HG03025 (cell line): ENCODE data around the gene KCNQ4.

Experiments used
- ATAC-seq: cut with Tn5 transposase; IDR thresholded peaks from one replicate; pipeline ENCODE4 v1.9.1; 2021; ENCODE audit warnings: mild to moderate bottlenecking, moderate library complexity; ENCODE audit not compliant: unreplicated experiment, low FRiP score

The KCNQ4 gene

DNA sequence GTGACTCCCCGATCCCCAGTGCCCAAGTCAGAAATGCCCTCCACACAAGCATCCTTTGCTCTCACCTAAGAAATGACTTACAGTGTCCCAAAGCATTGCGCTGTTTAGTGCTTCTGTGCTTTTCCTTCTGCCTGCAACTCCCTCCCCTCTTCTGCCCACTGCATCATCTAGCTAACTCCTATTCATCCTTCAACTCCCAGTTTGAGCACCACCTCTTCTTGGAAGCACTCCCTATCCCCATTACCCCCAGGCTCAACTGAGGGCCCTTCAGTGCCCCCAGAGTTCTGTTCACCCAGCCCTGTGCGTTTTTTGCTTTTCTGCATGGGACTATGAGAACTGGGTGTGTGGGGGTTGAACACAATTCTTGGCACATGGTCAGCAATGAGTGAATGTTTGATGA, 10.0 kb downstream of the KCNQ4 start:
- no peak for ATAC-seq

DNA sequence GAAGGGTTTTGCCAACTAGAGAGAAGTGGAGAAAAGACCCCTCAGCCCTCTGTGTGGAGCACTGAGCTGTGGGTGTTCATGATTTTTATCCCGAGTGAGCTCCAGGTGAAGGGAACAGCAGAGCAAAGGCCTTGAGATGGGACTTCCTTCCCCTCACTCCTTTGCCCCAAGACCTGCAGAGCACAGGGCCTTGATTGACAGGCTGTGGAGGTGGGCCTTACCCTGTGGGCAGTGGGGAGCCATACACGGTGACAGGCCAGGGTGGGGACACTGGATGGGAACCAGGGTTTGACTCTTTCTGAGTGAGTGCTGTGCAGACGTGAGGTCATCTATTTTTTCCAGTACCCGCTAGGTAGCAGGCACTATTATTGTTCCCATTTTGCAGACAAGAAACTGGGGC, 10.5 kb downstream of the KCNQ4 start:
- ATAC-seq, result no peak

DNA sequence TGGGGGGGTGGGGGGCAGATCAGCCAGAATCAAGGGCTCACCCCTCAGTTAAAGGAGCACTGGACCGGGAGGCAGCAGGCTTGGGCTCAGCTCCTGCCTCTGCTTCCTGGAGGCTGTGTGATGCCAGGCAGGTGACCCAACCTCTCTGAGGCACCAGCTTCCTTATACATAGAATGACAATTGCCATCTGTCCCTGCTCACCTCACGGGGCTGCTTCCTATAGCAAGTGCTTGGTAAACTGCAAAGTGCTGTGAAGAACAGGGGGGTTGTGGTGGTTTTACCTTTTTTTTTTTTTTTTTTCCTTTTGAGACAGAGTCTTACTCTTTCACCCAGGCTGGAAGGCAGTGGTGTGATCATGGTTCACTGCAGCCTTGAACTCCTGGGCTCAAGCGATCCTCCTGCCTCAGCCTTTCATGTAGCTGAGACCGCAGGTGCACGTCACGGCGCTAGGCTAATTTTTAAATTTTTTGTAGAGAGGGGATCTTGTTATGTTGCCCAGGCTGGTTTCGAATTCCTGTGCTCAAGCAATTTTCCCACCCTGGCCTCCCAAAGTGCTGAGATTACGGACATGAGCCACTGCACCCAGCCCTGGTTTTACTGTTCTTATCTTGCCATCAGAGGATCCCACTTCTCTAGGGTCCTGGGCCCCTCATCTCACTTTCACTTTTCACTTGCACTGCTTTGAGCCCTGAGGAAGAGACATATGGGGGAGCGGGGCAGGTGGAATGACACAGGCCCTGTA, 11.6 kb downstream of the KCNQ4 start:
- ATAC-seq, result no peak

DNA sequence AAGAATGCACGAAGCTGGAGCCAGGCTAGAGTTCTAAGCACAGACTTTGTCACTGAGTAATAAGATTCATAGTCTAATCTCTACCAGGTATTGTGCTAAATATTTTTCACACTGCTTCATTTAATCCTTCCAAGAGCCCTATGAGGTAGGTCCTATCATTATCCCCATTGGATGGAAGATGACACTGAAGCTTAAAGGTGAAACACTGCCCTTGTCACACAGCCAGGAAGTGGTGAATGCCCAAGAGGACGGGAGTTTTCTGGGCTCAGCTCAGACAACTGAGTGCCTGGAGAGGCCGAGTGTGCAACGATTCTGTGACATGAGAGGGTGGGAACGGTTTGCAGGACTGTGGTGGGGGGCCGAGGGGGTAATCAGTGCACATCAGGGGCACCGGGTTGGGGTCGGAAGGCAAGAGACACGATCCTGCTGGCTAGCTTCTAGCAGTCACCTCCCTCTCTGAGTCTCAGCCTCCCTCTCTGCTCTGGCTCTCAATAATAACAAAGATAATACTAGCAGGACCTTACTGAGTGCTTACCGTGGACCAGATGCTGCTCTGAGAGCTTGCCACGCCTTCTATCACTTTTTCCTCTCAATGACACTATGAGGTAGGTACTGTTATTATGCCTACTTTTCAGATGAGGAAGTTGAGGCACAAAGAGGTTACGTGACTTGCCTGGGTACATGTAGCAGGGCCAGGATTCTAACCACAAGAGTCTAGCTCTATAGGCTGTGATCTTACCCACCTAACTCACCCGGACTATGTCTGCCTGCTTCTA, 12.4 kb downstream of the KCNQ4 start:
- ATAC-seq, result no peak

DNA sequence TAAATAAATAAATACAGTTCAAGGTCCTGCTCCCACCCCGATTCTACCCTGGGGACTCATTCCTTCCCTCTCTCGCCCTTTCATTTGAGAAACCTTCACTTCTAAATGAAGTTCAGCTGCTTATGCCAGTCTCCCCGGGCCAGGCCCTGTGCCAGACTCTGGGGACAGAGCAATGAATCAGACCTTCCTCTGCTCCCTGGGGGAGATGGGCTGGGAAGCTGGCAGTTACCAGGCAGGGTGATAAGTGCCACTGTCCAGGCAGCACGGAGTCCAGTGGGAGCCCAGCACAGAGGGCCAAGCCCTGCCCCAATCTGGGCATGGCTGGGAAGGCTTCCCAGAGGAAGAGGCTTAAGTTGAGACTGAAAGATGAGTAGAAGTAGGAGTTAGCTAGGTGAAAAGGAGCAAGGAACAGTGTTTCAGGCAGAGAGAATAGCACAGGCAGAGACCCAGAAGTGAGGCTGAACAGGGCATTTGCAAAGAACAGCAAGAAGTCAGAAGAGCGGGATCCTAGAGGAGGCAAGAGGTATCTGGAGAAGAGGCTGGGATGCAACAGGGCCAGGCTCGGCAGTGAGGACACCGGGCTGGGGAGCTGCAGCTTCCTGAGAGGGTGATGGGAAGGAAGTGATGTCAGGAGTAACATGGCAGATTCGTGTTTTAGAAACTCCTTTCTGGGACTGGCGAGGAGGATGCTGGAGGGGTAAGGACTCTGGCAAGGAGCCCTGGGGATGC, 13.5 kb downstream of the KCNQ4 start:
- no peak for ATAC-seq

DNA sequence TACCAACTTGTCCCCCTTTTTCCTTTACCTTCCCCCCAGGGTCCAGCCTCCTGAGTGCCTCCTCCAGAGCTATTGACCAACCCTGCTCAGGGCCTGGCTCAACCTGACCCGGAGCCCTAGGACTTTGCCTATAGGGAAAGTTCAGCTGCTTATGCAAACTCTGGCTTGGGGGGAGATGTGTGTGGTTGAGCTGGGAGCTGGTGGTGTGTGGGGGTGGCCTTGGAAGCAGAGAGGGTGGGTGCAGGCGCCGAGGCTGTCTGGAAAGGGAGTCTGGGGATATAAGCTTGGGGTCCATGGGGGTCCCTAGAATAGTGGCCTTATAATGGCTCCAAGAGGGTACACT, 14.1 kb downstream of the KCNQ4 start:
- ATAC-seq, result no peak

DNA sequence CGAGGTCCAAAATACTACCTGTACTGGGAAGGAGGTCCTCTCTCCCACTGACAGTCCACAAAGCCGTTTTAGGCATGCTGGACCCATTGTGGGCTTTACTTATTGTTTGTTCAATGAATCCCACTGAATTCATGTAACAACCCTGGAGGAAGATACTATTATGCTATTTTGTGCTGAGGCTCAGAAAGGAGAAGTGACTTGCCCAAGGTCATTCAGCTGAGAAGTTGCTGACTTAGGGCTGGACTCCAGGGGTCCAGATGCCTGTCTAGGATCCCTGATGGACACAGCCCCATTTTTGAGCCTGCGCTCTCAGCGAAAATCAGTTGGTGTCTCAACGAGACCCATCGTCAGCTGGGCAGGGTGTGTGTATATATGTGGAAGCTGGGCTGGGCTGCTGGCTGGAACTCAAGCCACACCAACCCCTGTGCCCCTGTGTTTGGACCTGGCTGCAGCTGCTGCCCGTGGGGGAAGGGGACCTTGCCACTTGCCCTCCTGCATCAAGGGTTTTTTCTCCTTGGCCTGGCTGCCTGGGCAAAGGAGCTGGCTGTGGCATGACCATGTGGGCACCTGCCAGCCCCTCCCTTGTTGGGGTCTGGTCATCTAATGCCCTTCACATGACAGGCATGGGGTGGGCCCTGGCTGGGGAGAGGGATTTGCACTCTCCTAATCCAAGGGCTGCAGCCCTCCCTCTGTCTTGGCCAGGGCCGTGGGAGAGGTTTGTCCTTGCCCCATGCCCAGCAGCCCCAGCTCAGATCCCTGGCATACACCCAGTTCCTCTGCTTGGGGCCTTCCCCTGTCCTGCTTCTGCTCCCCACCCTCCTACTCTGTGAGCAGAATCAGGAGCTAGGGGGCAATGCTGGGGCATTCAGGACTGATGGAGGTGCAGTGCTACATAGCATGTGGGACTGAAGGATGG, 15.0 kb downstream of the KCNQ4 start:
- ATAC-seq, result no peak

DNA sequence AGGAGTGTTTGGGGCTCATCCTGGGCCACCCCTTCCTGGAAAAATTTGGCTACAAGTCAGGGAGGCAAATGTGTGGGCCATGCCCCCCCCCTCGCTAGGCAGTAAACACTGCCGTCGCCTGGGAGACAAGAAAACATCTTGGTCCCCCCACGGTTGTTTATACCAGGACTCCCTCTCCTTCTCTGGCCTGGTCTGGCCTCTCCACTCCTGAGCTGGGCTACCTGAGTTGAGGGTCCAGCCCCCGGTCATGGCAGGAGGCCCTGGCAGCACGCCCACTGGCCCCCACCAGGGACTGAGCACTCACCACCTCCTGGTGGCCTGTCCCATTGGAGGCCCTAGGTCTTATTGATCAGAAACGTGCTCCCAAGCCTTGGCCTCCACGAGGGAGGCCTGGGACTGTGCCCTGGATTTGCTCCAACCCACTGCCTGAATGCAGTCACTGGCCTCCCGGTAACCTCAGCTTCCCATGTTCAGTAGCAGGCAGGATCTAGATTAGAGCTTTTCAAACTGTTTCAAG, 15.8 kb downstream of the KCNQ4 start:
- no peak for ATAC-seq

DNA sequence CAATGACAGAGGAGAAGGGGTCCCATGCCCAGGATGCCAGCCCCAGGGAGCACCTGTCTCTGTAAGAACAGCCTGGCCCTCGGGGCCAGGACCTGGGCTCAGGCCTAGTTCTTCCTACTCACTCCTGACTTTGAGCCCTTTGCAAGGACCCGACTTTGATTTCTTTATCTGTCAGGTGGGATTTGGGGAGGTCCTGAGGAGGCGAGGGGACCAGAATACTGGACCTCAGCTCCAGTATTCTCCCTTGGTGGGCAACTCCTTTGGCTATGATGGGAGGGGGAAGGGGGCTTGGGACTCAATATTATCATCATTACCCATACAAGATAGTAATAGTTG, 18.1 kb downstream of the KCNQ4 start:
- no peak for ATAC-seq

DNA sequence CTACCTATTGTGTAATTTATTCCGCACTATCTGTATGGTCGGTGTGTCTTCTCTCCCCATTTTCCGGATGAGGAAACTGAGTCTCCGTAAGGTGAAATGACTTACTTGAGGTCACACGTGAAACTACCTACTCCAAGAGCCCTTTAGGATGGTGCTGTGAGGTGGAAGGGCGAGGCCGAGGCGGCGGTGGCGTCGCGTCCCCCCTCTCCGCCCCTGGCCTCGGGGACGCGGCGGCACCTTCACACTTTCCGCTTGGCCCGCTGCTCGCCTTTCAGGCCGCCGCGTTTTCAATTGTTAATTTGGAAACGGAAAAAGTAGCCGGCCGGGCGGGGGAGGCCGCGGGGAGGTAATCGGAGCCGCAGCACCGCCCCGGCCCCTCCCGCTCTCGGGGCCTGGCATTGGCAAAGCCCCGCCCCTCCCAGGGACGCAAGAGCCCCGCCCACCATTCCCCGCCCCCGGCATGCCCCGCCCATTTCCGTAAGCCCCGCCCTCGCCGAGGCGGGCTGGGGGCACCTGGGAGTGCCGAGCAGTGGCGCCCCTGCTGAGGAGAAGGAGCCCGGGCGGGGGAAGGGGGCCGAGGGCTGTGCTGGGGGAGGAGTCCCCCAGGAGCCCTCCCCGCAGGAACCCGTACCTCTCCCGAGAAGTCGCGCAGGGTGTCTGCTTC, 18.6 kb downstream of the KCNQ4 start:
- ATAC-seq, result peak; percentile 54

DNA sequence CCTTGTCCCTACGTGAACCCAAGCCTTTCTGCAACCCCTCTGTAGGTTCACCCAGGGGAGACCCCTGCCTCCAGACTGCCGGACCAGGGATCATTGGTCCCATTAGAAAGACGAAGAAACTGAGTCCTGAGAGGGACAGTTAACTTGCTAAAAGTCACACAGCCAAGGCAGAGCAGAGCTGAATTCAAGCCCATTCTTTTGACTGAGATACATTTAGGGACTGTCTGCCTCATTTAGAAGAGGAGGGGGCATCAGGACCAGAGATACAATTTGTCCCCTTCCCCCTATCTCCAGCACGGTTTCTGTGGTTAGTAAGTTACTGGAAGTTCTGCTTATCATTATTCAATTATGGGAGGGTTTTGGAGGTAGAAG, 19.1 kb downstream of the KCNQ4 start:
- ATAC-seq, result no peak

DNA sequence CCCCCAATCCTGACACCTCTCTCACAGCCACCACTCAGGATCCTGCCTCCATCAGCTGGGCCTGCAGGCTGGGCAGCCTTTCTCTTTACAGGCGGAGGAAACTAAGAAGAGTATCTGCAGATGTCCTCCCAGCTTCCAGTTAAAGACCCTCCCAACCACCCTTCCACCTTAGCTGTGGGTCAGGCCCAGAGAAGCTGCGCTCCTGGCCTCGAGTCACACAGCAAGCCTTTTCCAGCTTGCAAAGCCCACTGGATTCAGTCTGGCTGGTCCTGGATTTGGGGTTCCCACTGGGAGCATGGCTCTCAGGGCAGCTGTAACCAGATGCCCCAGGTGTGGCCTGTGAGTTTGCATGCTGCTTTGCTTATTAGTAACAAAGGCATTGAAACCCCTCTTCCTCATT, 19.9 kb downstream of the KCNQ4 start:
- ATAC-seq, result no peak

DNA sequence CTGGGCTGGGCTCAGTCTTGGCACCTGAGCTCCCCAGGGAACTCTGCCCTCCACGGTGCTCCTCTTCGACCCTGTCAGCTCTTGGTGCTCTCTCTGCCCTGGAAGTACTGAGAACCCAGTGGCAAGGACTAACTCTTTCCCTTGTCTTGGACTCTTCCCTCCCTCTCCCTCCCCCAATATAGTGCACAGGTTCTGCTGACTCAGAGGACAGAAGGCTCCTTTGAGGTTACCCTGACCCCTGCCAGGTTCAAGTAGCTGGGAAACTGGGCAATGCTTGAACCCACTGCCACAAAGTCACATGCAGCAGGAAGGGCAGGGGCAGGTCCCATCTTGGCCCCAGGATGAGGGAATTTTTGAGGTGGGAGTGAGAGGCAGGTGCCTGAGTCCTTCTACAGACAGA, 20.3 kb downstream of the KCNQ4 start:
- ATAC-seq, result no peak

DNA sequence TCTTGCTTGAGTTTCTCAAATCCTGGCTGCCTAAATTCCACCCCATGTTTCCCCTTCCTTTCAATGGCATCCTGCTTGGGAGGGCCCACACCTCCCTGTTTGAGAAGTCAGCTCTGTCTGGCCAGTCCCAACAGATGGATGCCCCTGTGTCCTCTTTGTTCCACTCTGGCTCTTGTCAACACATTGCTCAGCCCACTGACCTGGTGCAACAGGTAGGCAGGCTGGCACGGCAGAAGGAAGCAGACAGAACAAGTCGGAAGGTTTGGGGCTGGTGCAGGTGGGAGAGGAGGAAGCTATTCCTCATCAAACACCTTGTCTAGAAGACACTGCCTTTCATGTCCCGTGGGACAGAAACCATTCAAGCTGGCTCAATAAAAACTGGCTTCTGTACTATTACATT, 22.7 kb downstream of the KCNQ4 start:
- no peak for ATAC-seq

DNA sequence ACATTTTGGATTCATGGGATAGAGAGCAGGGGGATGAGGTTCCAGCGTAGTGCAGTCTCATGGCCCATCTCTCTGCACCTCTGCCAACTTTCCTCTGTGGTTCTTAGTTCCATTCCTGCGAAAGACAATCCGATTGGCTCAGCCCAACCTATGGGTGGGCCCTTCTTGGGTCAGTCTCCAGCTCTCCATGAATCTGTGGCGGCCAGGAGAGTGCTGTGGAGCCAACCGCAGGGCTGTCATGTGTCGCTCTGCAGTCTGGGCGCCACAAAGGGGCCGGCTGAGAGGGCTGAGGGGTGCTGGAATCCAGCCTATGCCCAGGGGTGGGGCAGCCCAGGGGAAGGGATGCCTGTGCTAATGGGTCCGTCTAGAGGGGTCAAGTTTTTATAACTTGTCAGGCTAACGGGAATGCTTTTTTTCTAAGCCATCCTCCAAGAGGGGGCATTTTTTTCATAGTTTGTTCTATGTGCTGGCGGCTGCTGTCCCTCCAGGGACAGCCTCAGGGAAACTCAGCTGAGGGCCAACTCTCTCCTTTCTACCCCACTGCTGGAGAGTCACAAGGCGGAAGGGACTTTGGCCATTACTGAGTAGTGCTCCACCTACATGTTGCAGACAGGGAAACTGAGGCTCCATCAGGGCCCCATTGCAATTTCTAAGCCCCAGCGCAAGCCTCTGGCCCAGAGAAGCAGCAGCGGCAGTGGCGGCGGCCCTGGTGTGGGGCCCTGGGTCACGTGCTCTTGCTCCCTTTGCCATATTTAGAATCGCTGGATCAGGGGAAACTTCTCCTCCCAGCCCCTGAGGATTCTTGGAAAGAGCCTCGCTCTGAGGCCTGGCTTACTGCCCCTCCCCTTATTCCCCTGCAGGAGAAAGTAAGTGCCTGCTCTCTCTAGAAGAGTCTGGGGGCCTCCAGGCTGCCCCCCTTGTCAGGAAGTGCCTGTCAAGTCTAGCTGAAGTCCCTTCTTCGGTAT, 23.4 kb downstream of the KCNQ4 start:
- ATAC-seq, result no peak

DNA sequence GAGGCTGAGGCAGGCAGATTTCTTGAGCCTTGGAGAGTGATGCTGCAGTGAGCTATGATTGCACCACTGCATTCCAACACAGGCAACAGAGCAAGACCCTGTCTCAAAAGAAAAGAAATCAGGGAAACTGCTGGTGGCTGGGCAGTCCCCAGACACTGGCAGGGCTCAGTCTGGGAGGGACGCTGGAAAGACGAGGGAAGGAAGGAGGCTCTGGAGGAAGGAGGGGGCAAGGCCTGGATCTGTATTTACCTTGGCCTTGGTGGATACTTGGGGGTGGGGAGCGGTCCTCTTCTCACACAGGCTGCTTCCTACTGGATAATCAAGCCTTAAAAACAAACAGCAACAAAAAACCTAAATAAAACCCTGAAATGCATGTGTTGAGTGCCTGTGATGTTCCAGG, 24.4 kb downstream of the KCNQ4 start:
- no peak for ATAC-seq

DNA sequence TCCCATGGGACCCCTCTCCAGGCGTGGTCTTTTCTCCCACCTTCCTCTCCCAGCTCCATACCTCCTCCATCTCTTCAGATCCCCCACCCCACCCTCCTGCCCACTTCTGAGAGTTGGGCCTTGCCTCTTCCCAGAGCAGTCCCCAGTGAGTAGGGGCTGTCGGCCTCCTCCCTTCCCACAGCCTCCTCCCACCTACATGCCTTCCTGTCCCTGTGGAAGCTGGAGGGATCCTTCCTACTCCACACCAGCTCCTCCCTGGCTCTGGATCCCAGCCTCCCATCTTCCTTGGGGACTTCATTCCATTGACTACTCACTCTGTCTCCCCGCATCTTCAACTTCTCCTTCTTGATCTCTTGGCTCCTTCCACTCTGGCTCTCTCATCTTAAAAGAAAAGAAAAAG, 24.9 kb downstream of the KCNQ4 start:
- ATAC-seq, result no peak

DNA sequence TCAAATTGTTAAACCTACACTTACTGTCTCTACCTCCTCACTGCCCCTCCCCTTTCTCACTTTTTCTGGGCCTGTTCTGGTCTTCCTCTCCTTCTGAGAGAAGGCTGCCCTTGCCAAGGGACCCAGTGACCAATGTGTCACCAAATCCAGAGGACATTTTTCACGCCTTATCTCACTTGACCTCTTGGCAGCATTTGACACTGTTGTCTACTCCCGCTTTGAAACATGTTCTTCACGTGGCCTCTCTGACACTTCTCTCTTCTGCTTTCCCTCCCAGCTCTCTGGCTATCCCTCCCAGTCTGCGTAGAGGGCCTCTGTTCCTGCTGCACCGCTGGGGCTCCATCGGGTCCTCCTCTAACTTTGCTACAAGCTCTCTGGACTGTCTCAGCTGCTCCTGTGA, 25.3 kb downstream of the KCNQ4 start:
- ATAC-seq, result no peak

DNA sequence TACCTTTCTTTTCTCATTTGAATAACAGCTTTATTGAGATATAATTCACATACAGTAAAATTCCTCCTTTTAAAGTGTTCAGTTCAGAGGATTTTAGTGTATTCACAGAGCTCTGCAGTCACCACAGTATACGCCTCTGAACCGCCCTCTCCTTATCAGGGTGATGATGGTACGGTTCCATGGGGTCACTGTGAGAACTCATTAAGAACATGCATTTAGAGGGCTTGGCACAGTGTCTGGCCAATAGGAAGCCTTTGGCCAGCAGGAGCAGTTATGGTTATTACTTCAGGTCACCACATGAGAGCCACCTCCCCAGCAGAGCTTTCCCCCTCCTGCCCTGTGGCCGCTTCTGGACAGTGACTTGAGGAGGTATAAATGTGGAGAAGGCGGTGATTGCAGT, 27.3 kb downstream of the KCNQ4 start:
- no peak for ATAC-seq
